GM12878 (cell line): Measurements from ENCODE around the gene SON. TPM values are rescaled to one million over a fixed set of nuclear protein-coding genes. Genes with fewer than 3 reads are reported as not detected.

Experiments used
- ATAC-seq: fragments of 200-7000 bp; cut with Tn5 transposase; 3 replicates; pipeline ENCODE4 v1.9.1; 2020; ENCODE audit warnings: mild to moderate bottlenecking, moderate library complexity
- BruUV-seq: library from RNA; stranded (reverse); fragments of 400-500 nt; replicated peaks from 2 replicates; lab custom pipeline; 2021; lab: Mats Ljungman, UMichigan
- CTCF ChIA-PET: fragments of 300-600 bp; sonication (Branson Sonifier 250); formaldehyde crosslinking; extraction: SDS; loops from one replicate; lab custom pipeline; 2021; ENCODE audit warnings: inconsistent platforms; lab: Yijun Ruan, JAX
- POLR2A ChIA-PET: fragments of 350-600 bp; formaldehyde crosslinking; extraction: SDS; loops from one replicate; lab custom pipeline; 2021; ENCODE audit warnings: inconsistent platforms; lab: Charles Lee
- RAD21 ChIA-PET: fragments of 300-600 bp; sonication (Branson Sonifier 250); formaldehyde crosslinking; loops from one replicate; lab custom pipeline; 2023; ENCODE audit warnings: antibody characterized with exemption; ENCODE audit not compliant: unreplicated experiment; lab: Charles Lee
- SMC1A ChIA-PET: fragments of 300-600 bp; sonication (Branson Sonifier 250); formaldehyde crosslinking; loops from one replicate; lab custom pipeline; 2023; ENCODE audit not compliant: unreplicated experiment, uncharacterized antibody; lab: Charles Lee
- DNase-seq: peaks from one replicate; pipeline ENCODE4 v3.0.0-alpha.2; 2011; ENCODE audit warnings: low read depth, low spot score
- FAIRE-seq: peaks from 3 replicates; lab custom pipeline; 2011; peaks lifted over from hg19 to GRCh38; lab: Jason Lieb, UNC
- H2AFZ ChIP-seq: 2 replicates; pipeline ENCODE4 v1.6.0; 2011; ENCODE audit warnings: low read depth, low read length, control low read depth; ENCODE audit not compliant: control insufficient read depth
- H3K27ac ChIP-seq: 2 replicates; pipeline ENCODE4 v1.5.1; 2011; ENCODE audit warnings: control low read depth; ENCODE audit not compliant: control insufficient read depth, insufficient read depth
- H3K27me3 ChIP-seq, 2 experiments: replicated peaks in 1 of 2; 2 replicates each; pipeline versions ENCODE4 v1.6.0 to v1.6.1; 2011; ENCODE audit warnings: low read length in 1 of 2; ENCODE audit not compliant: control insufficient read depth in 2 of 2, insufficient read depth in 2 of 2
- H3K36me3 ChIP-seq, 2 experiments: 2 replicates each; pipeline ENCODE4 v1.5.1; 2011; ENCODE audit warnings: low read length in 1 of 2; ENCODE audit not compliant: control insufficient read depth in 2 of 2, insufficient read depth in 2 of 2
- H3K4me1 ChIP-seq: 2 replicates; pipeline ENCODE4 v1.6.1; 2011; ENCODE audit warnings: mild to moderate bottlenecking, low read length, moderate library complexity, mixed read lengths; ENCODE audit not compliant: control insufficient read depth, insufficient read depth
- H3K4me2 ChIP-seq: 2 replicates; pipeline ENCODE4 v1.6.0; 2011; ENCODE audit warnings: control low read depth; ENCODE audit not compliant: control insufficient read depth, insufficient read depth
- H3K4me3 ChIP-seq: fragments of 200-600 bp; sonication (generic); 2 replicates; pipeline ENCODE4 v1.5.1; 2016
- H3K79me2 ChIP-seq: 2 replicates; pipeline ENCODE4 v1.6.0; 2011; ENCODE audit warnings: low read length; ENCODE audit not compliant: control insufficient read depth, insufficient read depth
- H3K9ac ChIP-seq: 2 replicates; pipeline ENCODE4 v1.8.0; 2011; ENCODE audit warnings: low read length, control low read depth, mixed read lengths; ENCODE audit not compliant: control insufficient read depth, insufficient read depth
- H3K9me3 ChIP-seq: replicated peaks from 3 replicates; pipeline ENCODE4 v1.5.1; 2011; ENCODE audit warnings: mild to moderate bottlenecking, low read length; ENCODE audit not compliant: control insufficient read depth, insufficient read depth
- H4K20me1 ChIP-seq: 2 replicates; pipeline ENCODE4 v1.6.0; 2011; ENCODE audit not compliant: control insufficient read depth, insufficient read depth
- ATF7 ChIP-seq: fragments of 450-650 bp; IDR thresholded peaks from 2 replicates; pipeline ENCODE4 v1.6.1; 2016; ENCODE audit warnings: low read depth, mild to moderate bottlenecking
- MEF2B ChIP-seq: fragments of 450-650 bp; IDR thresholded peaks from 2 replicates; pipeline ENCODE4 v1.6.1; 2018; ENCODE audit warnings: mild to moderate bottlenecking, moderate library complexity; ENCODE audit not compliant: partially characterized antibody, poor library complexity, severe bottlenecking
- NFYA ChIP-seq: IDR thresholded peaks from 2 replicates; pipeline ENCODE4 v1.6.1; 2011; ENCODE audit warnings: low read depth, mild to moderate bottlenecking, low read length, improper control_type of control experiment, borderline replicate concordance
- SMC3 ChIP-seq: IDR thresholded peaks from 2 replicates; pipeline ENCODE4 v1.6.1; 2011; ENCODE audit warnings: low read length, improper control_type of control experiment, borderline replicate concordance
- STAT1 ChIP-seq: fragments of 450-650 bp; conservative IDR thresholded peaks from 2 replicates; pipeline ENCODE4 v1.6.1; 2014; ENCODE audit warnings: antibody characterized with exemption, mild to moderate bottlenecking
- WGBS: methylation state at CpG from one replicate; pipeline ENCODE4 v1.1.6; 2016; ENCODE audit warnings: low lambda C conversion rate; ENCODE audit not compliant: insufficient replicate concordance, insufficient coverage; ENCODE audit errors: missing lambda C conversion rate; 5-methylcytosine and 5-hydroxymethylcytosine counted together
- in situ Hi-C: fragments of 300-500 bp; cut with MboI; formaldehyde crosslinking; loops from 9 replicates; pipeline ENCODE4 v1.14.3; 2018; ENCODE audit warnings: mixed read lengths
- intact Hi-C: fragments of 100-400 bp; cut with micrococcal nuclease; formaldehyde crosslinking; loops from one replicate; pipeline ENCODE4 v1.14.2; 2022; ENCODE audit not compliant: unreplicated experiment
- polyA plus RNA-seq, 11 experiments: library from polyadenylated mRNA; depleted of rRNA in 4 of 11; unstranded in 6 of 11; stranded (reverse) in 5 of 11; fragments of >200 nt; fragmentation: Nextera tagmentation in 4 of 11; fragmentation: Illumina TruSeq in 1 of 11; extraction: Ambion mirVana in 4 of 11; extraction: Trizol in 1 of 11; gene quantifications; 1 replicate in 1 of 11; 2 replicates in 10 of 11; pipeline versions ENCODE4 v1.2.1 to v1.2.3, GENCODE V29; 2011 to 2016; ENCODE audit warnings: inconsistent platforms in 2 of 11, missing spikeins in 2 of 11, low read depth in 1 of 11
- total RNA-seq, 4 experiments: library from RNA; depleted of rRNA in 3 of 4; stranded (reverse); fragments of >200 nt in 3 of 4; fragmentation: Illumina TruSeq in 1 of 4; extraction: Trizol in 1 of 4; gene quantifications; 2 replicates each; pipeline versions ENCODE4 v1.2.1 to v1.2.3, GENCODE V29; 2013 to 2021
- TF ChIP-seq, protein P1 (sequence below): fragments of 450-650 bp; IDR thresholded peaks from 2 replicates; pipeline ENCODE4 v1.6.1; 2016; ENCODE audit warnings: mild to moderate bottlenecking

Gene SON
- total and polyA plus RNA-seq, 10 of the 15 experiments (the other 5 are each of a cell fraction or from before 2014, with no cell fraction given), result 95.7 to 788 (median 251) TPM

DNA sequence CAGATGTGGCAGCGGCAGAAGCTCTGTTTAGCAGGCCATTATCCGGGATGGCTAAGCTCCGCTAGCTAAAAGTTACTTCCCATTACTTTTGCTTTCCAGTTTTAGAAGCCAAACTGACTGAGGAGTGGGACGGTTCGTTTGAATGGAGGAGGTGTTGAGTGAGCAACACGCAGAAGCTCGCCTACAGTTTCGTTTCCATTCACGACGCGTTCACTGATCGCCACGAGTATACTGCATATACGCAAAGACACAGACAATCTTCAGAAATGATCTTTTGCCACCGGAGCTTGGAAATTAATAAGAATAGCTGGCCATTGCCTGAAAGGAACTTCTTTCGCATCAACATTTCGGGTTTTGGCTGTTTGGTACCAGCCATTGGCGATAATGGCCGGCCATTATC, 14.6 kb downstream of the SON start:
- TF ChIP-seq, protein P1, sequence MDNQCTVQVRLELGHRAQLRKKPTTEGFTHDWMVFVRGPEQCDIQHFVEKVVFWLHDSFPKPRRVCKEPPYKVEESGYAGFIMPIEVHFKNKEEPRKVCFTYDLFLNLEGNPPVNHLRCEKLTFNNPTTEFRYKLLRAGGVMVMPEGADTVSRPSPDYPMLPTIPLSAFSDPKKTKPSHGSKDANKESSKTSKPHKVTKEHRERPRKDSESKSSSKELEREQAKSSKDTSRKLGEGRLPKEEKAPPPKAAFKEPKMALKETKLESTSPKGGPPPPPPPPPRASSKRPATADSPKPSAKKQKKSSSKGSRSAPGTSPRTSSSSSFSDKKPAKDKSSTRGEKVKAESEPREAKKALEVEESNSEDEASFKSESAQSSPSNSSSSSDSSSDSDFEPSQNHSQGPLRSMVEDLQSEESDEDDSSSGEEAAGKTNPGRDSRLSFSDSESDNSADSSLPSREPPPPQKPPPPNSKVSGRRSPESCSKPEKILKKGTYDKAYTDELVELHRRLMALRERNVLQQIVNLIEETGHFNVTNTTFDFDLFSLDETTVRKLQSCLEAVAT, result 0 out of 2 replicates have a peak, but pooled peaks have one; percentile 32
- no peak for TF ChIP-seq ATF7
- peaks cover 26 to 50% of the 10 kb centered on the region in 2 experiments for H3K36me3 ChIP-seq
- ATAC-seq (no peak), FAIRE-seq (no peak), DNase-seq (no peak)
- in situ Hi-C loops (no loop called here), intact Hi-C loops (no loop called here)
- no TSS peak for BruUV-seq
- RAD21 ChIA-PET, result interaction anchor here (1.1 kb wide), 1 partner anchor 48 kb away, joined by 4 read pairs; no protein-coding TSS in a partner anchor
- H3K9ac ChIP-seq, result no peak overlapping the region
- no peak overlapping the region for H2AFZ ChIP-seq
- H3K27me3 ChIP-seq, result no peaks in the 10 kb centered on the region
- POLR2A ChIA-PET, result interaction anchor here (0.6 to 1.3 kb wide), 3 partner anchors 8 to 84 kb away, joined by 3 to 5 read pairs (median 5); partner anchors contain the start of gene CRYZL1
- 98% methylated on average over 19 of the region's 19 CpGs for WGBS
- no peaks in the 10 kb centered on the region for H3K4me1 ChIP-seq
- H3K79me2 ChIP-seq, result peaks cover 49% of the 10 kb centered on the region
- no peak overlapping the region for H3K27ac ChIP-seq
- H3K4me3 ChIP-seq, result no peak overlapping the region
- peaks cover 5% of the 10 kb centered on the region; the same call in 2 of the 3 replicates for H3K9me3 ChIP-seq
- SMC1A ChIA-PET, result interaction anchor here (0.6 to 5.6 kb wide), 7 partner anchors 13 to 54 kb away, joined by 3 to 23 read pairs (median 3); no protein-coding TSS in a partner anchor
- no peaks in the 10 kb centered on the region for H4K20me1 ChIP-seq
- CTCF ChIA-PET, result interaction anchor here (0.5 to 2.7 kb wide), 8 partner anchors 15 to 545 kb away, joined by 3 to 10 read pairs (median 3); no protein-coding TSS in a partner anchor
- no peak overlapping the region for H3K4me2 ChIP-seq

DNA sequence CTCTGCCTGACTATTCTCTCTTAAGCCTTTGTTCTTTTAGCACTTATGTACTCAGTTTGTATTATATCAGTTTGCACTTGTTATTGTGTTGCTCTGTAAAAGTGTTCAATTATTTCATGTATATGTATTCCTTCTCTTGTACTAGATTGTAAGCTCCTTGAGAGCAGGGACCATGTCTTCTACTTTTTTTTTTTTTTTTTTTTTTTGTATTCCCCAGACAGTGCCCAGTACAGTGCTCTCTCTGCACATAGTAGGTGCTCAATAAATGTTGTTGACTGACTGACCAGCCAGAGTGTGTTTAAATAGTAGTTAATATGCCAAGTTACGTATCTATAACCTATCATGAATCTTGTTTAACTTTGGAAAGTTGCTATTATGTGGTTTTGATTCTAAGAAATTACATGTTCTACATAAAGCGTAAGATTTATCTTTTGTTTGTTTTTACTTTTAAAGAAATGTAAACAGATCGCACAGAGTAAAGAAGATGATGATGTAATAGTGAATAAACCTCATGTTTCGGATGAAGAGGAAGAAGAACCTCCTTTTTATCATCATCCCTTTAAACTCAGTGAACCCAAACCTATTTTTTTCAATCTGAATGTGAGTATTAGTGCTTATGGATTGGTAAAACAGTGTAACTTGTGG, 16.1 kb downstream of the SON start:
- CTCF ChIA-PET, result interaction anchor here (0.6 to 2.7 kb wide), 3 partner anchors 41 to 47 kb away, joined by 3 to 10 read pairs (median 4); no protein-coding TSS in a partner anchor
- Histone ChIP-seq H3K36me3 (peaks cover 15 to 38% of the 10 kb centered on the region in 2 experiments), H3K27me3 (no peaks in the 10 kb centered on the region), H3K9me3 (peaks cover 4% of the 10 kb centered on the region; the same call in 2 of the 3 replicates), H3K27ac (no peak overlapping the region), H3K4me3 (no peak overlapping the region), H2AFZ (no peak overlapping the region), H3K4me2 (no peak overlapping the region), H3K9ac (no peak overlapping the region), H3K4me1 (no peaks in the 10 kb centered on the region), H4K20me1 (no peaks in the 10 kb centered on the region), H3K79me2 (peaks cover 34% of the 10 kb centered on the region)
- no peak for DNase-seq
- in situ Hi-C loops, result no loop called here
- FAIRE-seq, result no peak
- SMC1A ChIA-PET, result interaction anchor here (0.6 to 5.6 kb wide), 3 partner anchors 14 to 74 kb away, joined by 3 to 23 read pairs (median 4); partner anchors contain the start of gene SON
- POLR2A ChIA-PET, result interaction anchor here (0.6 kb wide), 1 partner anchor 14 kb away, joined by 3 read pairs; no protein-coding TSS in a partner anchor
- BruUV-seq, result no TSS peak
- WGBS, result 95% methylated on average over 4 of the region's 4 CpGs
- intact Hi-C loops, result no loop called here
- no peak for ATAC-seq
- TF ChIP-seq MEF2B (no peak), SMC3 (no peak), NFYA (no peak), STAT1 (no peak)
- RAD21 ChIA-PET, result no interaction called here
